ENCODE data around the gene AMIGO3.

Gene AMIGO3

DNA sequence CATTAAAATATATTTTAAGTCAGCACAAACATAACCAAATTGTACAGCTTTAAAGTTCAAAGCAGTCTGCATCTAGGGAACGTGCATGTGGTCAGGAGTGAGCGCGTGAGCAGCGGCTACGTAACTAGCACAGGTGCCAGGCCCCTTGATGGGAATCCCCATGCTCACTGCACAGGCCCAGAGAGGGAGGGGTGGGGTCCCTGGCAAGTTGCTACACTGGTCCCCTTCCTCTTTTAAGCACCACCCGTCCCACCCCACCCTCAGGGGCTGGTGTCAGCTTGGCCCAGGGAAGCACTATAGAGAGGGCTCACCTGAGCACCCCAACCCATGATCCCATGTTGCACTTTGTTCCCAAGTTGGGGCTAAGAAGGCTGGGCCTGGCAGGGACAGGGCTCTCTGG, 5.1 kb upstream of the AMIGO3 start:
- no peak for DNase-seq

DNA sequence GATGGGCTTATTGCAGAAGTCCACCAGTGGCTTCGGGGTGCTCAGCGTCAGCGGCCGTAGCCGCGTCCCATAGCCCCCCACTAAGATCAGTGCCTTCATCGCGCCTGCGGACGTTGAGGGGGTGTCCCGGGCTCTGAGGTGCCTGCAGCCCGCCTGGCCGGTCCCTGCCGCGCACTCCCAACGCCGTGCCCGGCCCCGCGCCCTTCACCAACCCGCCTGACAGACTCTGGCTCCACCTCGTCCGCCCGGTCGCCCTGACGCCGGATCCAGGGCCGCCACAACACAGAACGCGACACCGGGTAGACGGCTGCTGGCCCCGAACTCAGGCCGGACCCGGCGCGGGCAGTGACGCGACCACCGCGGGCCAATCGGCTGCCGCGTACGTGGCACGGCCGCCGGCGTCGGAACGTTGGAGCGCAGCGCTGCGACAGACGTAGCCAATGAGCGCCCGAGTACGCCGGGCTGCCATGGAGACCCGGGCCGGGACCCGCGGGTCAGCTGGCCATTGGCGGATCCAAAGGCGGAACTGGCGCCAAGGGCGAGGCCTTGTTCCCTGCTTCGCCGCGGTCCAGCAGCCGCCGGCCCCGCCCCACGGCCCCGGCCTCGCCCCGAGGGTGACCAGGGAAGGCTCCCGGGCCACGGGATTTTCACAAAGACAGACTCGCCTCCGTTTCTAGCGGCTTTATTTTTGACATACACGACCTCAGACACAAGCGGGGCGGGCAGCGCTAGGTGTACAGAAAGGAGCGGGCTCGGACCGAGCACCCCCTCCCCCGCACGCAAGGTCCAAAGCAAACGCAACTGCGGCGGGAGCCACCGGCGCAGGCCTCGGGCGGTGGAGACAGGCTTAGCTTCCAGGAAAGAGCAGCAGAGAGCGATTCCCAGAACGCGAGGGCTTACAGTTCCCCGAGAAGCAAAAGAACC, 4.4 kb upstream of the AMIGO3 start, which contains the start of gene GMPPB:
Gene GMPPB, minus strand, starts transcription at position 324 of the 924 bp plus-strand sequence. Its CDS starts 225 bp downstream, at position 99.
- DNase-seq, result peak; percentile 83 to 92

DNA sequence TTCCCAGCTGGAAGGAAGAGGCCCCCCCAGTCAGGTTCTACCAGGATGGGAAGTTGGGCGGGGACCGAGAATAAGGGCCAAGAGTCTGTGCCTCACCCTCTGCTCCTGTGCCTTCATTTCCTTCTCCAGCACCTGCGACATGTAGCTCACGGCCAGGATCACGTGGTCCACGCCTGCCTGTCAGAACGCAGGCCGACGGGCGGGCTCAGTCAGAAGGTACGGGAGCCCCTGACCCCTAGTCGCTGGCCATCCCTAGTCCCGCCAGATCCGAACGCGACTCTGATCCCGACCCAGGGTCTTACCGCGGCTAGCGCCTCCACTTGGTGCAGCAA, 3.8 kb upstream of the AMIGO3 start:
- DNase-seq, result peak in 1 of 2 experiments; percentile 13

DNA sequence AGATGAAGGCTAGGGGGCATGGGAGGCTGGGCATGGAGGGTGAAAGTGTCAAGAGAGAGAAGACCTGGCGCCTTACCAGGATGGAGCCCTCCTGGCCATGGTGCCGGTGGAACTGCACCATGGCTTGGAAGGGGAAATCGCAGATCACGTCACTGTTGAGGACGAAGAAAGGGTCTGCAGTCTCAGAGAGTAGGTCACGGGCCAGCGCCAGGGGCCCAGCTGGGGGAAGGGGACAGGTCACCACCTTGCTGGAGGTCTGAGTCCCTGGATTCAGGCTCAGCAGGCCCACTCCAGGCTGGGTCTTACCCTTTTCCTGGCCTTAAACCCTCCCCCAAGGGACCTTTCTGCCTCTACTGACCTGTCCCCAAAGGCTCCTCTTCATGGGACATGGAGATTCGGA, 3.4 kb upstream of the AMIGO3 start:
- DNase-seq, result no peak

DNA sequence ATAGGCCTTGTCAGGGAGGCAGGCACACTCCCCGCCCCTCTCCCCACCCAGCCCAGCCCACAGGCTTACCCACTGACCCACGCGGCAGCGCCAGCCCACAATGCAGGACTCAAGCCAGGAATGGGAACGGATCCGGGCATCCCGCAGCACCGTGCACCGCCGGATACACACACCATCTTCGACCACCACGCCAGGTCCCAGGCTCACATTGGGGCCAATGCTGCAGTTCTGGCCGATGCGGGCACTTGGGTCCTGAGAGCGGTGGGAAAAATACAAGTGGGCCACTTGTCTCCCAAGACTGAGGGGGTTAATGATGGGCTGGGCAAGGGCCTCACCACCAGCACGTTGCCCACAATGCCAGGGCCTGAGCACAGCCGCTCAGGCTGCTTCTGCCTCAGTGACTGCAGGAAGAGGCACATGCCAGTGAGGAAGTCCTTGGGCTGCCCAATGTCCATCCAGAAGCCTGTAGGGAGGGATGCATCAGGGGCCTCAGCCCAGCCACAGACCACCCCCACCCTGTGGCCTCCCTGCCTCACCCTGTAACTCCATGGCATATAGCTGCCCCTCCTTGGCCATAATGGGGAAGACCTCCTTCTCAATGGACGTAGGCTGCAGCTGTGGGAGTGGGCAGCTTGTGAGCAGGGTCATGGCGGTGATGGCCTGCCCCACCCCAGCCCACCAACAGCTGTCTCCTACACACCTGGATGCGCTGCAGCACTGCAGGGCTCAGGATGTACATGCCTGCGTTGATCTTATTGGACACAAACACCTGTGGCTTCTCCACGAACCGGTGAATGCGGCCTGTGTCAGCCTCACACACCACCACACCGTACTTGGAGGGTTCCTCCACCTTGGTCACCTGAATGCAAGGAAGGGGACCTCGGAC, 2.7 kb upstream of the AMIGO3 start:
- DNase-seq, result no peak

DNA sequence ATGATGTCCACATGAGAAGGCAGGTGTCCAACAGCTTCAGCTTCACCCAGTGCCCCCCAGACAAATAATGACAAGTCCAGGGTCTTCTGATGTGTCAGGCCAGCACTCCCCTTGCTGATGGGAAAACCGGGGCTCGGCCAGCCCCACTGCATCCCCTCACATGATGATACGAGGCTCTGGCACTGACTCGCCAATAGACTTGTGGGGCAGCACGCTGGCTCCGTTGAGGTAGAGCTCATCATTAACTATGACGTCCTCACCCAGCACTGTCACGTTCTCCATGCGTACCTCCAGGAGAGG, 2.1 kb upstream of the AMIGO3 start:
- no peak for DNase-seq

DNA sequence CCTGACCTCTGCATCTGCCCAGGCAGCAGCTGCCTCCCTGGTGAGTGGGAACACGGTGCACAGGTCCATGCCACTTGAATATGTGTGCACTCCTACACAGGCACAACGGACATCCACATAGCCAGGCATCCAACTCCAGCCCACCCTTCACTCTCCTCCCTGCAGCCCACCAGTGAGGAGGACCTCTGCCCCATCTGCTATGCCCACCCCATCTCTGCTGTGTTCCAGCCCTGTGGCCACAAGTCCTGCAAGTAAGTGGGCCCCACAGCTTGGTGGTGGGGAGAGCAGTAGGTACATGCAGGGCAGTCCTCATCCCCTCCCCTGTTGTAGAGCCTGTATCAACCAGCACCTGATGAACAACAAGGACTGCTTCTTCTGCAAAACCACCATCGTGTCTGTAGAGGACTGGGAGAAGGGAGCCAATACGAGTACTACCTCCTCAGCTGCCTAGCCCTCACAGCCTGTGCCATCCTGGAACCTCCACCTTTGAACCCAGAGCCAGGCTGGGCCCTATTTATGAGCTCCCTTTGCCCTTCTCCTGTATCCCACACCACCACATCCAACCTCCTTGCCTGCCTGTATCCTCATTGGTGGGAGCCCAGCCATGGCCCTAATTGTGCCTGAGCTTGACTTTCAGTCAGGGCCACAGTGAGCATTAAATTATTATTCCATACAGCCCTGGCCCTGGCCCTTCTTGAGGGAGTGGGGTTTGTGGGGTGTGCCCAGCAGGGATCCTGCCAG, 1.5 kb upstream of the AMIGO3 start:
- DNase-seq, result peak in 1 of 2 experiments; percentile 17

DNA sequence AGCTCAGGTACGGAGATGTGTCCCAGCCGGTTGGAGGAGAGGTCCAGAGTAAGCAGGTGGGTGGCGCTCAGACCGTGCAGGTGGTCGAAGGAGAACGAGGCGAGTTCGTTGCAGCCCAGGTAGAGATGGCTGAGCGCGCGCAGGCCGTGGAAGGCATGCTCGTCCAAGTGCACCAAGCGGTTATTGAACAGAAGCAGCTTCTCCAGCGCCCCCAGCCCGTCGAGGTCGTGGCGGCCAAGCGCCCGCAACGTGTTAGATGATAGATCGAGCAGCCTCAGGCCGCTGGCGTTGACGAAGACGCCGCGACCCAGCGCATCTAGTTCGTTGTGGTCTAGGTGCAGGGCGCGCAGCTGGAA, 648 bp downstream of the AMIGO3 start:
- no peak for DNase-seq

DNA sequence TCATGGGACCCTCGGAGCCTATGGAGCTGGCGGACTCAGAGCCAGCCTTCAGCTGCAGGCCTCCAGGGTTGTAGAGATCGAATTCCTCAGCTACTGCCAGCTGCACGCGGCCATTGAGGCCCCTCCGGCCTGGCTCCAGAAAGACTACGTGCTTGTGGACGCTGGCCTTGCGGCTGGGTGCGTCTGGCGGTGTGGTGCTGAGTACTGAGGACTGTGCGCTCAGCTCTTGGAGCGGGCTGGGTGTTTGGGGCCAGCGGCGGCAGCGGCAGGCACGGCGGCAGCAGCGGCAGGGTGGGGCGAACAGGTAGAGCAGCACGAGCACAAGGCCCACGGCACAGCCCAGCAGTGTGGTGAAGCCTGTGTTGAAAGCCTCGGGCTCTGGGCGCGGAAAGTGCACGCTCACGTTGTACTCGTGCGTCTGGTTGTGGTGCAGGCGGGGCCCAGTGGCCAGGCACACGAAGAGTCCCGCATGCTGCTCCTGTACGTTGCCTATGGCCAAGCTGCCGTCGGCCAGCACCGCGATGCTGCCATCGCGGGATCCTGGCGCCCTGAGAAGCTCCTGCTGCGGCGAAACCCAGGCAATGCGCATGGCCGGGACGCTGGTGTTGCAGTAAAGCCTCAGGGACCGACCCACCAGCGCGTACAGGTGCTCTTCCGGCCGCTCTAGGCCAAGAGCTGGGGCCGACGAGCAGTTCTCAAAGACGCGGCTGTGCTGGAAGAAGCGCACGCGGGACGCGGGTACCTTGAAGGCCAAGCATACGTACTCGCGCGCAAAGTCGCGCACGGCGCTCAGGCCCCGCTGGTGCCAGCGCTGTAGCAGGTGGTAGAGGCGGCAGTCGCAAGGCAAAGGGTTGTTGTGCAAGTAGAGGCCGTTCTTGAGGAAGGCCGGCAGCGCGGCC, 1.3 kb downstream of the AMIGO3 start:
- DNase-seq, result no peak

DNA sequence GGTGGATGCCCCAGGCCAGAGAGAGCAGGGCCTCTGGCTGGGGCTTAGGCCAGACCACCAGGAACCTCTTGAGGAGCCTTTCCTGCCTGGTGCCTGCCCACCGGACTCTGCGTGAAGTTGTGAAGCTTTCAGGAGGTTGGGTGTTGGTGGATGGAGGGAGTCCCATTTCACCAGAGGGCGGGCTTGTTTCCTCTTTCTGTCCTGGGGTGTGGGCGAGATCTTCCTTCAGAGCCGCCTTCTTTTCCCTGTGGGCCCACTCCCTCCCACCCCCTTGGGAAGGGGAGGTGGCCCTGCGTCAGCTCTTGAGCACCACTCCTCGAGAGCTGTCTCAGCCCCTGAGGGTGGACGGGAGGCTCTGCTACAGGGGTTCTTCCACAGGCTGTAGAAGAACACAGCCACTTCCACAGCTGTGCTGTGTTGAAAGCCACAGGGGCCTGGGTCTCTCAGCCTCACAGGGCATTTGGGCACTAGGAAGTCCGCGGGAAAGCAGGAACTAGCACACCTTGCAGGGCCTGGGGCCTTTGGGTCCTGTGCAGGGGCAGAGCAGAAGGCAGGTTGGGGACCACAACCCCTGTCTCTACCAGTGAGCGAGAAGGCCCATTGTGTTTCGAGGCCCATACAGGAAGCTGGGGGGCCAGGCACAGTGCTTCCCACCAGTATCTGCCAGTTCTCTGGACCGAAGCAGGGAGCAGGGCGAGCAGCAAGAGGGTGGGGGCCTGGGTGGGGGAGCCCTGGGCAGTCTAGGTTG, 2.1 kb downstream of the AMIGO3 start:
- DNase-seq, result no peak

DNA sequence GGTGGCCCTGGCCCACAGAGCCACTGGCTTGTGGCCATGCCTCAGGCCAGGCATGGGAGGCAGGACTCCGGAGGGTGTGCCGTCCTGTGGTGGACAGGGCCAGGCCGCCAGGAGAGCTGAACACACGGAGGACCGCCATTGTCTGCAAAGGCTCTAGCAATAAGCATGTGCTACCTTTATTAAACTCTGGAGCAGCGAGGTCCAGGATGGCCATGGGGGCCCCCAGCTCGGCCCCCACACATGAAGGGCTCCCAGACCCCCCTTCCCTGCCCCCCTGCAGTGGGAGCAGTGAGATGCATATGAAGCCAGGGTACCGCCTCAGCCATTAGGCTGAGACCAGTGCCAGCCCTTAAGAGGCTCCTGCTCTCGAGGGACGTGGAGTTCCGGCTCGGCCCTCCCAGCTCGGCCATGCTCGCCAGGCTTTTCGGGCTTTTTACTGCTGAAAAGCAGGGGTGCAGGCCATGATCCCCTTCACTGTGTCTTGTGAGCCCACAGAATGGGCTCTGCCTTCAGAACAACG, 2.7 kb downstream of the AMIGO3 start:
- DNase-seq, result no peak

DNA sequence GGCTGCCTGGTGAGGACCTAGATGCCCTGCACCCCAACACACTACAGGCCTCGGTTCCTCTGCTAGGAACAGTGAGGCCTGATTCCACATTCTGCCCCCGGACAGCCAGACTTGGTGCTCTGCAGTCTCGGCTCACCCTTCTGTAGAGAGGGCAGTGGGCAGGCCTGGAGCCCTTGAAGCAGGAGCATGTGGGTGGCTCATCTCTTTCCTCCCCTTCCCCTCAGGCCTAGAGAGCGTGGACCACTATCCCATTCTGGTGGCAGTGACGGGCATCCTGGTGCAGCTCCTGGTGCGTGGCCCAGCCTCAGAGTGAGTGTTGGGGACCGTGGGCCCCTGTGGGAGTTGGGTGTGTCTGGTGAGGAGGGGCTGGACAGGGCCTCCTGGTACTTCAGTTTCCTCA, 3.3 kb downstream of the AMIGO3 start:
- DNase-seq, result no peak

DNA sequence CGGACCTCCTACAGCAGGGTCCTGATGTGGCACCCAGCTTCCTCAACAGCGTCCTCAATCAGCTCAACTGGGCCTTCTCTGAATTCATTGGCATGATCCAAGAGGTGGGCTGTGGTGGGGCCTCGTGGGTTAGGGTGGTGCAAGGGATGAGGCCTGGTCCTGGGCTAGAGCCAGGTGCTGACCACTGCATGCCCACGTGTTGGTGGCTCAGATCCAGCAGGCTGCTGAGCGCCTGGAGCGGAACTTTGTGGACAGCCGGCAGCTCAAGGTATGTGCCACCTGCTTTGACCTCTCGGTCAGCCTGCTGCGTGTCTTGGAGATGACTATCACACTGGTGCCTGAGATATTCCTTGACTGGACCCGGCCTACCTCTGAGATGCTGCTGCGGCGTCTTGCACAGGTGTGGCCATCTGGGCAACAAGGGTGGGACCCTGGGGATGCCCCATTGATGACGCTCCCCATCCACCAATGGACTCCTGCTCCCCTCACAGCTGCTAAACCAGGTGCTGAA, 3.8 kb downstream of the AMIGO3 start:
- DNase-seq, result no peak

DNA sequence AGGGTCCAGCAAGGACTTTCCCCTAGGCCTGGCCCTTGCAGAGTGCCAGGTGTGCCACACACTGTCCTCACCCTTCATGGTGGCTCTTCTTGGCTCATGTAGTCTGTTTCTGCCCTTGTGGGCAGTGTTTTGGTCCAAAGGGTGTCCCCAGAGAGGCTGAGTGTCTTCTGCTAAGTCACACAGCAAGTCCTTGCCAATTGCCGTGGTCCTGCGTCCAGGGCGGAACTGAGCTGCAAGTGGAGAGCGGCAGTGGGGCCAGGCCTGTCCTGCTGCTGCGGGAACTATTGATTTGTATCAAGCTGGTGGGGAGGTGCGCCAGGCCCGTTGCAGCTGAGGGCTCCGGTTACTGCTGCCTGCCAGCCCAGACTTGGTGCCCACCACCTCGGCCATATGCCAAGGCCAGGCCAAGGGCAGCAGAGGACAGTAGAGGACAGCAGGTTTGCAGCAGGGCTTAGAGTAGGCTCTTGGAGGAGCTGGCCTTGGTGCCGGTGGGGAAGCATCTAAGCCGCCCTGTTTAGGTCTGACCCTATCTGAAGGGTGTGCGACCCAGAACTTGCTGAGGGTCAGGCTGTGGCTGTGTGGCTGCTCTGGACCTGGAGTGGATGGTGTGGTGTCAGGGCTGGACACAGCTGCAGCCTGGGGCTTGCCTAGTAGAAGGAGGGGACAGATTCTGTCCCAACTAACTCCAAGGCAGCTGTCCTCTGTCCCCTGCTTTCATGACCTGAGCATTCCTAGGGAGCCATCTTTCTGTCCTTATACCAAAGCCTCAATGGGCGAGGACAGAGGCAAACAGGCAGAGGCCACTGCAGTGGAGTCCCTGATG, 4.5 kb downstream of the AMIGO3 start:
- no peak for DNase-seq

DNA sequence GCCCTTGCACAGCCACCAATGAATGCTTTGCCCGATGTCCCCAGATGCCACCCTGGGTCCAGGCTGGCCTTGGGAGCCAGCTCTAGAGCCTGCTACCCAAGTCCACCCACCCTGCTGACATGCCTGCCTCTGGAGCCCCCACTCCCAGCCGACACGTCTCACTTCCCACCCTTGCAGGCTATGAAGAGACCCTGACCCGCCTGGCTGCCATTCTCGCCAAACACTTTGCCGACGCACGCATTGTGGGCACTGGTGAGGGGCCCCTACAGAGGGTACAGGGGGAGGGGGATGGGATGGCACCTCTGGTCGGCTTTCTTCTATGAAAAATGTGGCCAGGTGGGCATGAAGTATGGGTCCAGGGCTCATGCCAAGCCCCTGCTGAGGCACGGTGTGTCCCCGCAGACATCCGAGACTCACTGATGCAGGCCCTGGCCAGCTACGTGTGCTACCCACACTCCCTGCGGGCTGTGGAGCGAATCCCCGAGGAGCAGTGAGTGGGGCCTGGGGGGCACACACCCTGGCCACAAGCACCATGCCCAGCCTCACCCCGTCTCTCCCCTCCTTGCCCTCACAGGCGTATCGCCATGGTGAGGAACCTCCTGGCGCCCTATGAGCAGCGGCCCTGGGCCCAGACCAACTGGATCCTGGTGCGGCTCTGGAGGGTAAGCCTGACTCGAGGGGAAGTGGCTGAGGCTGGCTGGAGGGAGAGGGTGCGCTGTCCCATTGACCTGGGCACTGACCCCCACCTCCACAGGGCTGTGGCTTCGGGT, 6.0 kb downstream of the AMIGO3 start:
- DNase-seq, result no peak

DNA sequence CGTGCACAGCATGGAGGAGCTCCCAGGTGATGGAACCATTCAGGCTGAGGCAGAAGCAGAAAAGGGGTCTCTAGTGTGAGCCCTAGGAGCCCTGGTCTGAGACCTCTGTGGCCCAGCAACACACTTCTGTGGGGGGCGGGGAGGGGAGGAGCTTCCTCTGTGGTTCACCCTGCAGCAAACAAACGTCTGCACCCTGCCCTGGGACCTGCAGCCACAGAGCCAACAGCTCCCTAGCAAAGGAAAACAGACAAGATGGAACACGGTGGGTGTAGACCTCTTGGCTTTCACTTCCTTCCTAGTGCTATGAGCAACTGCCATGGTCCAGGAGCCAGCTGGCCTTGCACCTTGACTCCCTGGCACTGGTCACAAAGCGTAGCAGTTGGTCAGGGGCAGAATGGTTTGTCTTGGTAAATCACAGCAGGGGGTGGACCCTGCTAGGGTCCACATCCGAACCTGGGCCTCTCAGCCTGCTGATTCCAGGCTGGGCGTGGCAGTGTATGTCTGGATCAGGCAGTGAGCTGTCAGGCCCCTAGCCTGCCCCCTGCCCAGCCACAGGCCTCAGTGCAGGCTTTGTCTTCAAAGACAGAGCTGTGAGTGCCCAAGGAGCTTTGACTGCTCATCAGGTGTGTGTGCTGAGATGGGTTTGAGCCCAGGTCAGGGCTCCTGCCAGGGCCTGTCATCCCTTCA, 6.7 kb downstream of the AMIGO3 start:
- DNase-seq, result no peak

DNA sequence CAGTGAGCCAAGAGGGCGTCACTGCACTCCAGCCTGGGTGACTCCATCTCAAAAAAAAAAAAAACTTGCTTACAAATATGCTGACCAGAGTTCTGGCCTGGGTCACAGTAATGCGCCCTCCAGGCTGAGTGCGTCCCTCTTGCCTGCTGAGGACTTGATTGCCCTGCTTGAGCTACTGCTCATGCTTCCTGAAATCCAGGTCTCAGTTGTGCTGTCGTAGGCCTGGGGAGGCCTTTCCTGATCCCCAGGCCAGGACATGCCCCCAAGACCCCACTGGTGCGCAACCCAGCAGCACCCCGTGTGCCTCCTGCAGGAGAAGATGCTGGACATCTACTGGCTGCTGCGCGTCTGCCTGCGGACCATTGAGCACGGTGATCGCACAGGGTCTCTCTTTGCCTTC, 7.3 kb downstream of the AMIGO3 start:
- DNase-seq, result no peak

DNA sequence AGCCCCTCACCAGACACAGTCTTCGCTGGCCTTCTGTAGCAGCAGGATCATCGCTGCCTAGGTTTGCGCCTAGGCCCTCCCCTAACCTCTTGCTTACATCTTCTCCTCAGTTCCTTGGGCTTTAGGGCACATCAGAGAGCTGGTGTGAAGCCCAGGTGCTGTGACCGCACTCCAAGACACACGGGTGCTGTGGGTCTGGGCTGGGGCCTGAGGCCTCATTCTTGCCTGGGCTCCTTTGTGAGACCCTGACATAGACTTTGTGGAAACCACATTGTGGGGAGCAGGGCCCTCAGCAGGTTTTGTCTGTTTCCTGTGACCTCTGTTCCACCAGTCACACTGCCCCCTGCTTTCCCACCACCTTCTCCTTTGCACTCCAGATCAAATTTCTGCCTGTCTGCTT, 8.0 kb downstream of the AMIGO3 start:
- DNase-seq, result no peak

DNA sequence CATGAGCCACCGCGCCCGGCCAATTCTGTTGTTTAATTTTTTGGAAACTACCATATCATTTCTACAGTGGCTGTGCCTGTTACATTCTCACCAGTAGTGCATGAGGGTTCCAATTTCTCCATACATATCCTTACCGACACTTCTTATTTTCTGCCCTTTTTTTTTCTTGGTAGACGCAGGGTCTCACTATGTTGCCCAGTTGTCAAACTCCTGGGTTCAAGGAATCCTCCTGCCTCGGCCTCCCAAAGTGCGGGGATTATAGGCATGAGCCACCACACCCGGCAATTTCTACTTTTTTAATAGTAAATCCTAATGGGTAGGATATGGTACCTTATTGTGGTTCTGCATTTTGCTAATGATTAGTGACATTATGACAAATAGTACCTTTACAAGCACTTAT, 9.6 kb downstream of the AMIGO3 start:
- no peak for DNase-seq
